Tibial nerve (tissue), 4 donors: ENCODE measurements around the gene CACNA1G. TPM values are rescaled to one million over a fixed set of nuclear protein-coding genes. Genes with fewer than 3 reads are reported as not detected.

Experiments used
- DNase-seq, 2 donors: peaks; one replicate each; pipeline ENCODE4 v3.0.0-alpha.2; 2019; ENCODE audit warnings: low spot score in 2 of 2
- H3K27ac ChIP-seq, 4 donors: fragments of 200-600 bp; sonication (generic) in 3 of 4; one replicate each; pipeline ENCODE4 v1.5.1; 2017 to 2019; ENCODE audit warnings: mild to moderate bottlenecking in 1 of 4
- H3K27me3 ChIP-seq, 2 donors: fragments of 200-600 bp; sonication (generic) in 1 of 2; one replicate each; pipeline versions ENCODE4 v1.5.1 to v1.6.0; 2017 to 2019
- H3K36me3 ChIP-seq, 3 donors: fragments of 200-600 bp; sonication (generic); one replicate each; pipeline ENCODE4 v1.5.1; 2018 to 2019
- H3K4me1 ChIP-seq, 4 donors: fragments of 200-600 bp; sonication (generic) in 3 of 4; one replicate each; pipeline ENCODE4 v1.5.1; 2017 to 2019
- H3K4me3 ChIP-seq, 4 donors: fragments of 200-600 bp; sonication (generic) in 3 of 4; one replicate each; pipeline ENCODE4 v1.5.1; 2017 to 2019; ENCODE audit warnings: mild to moderate bottlenecking in 1 of 4, moderate library complexity in 1 of 4
- H3K9me3 ChIP-seq, 4 donors: fragments of 200-600 bp; sonication (generic) in 3 of 4; one replicate each; pipeline ENCODE4 v1.5.1; 2017 to 2019
- CTCF ChIP-seq, 5 experiments: fragments of 200-600 bp in 3 of 5; fragments of 450-650 bp in 2 of 5; sonication (generic) in 3 of 5; IDR thresholded peaks; one replicate each; pipeline ENCODE4 v1.5.1; 2016 to 2019; ENCODE audit warnings: antibody characterized with exemption in 5 of 5, mild to moderate bottlenecking in 3 of 5, moderate library complexity in 2 of 5
- EP300 ChIP-seq, 2 donors: sonication (generic); formaldehyde crosslinking; IDR thresholded peaks; one replicate each; pipeline ENCODE4 v1.6.1; 2017; ENCODE audit warnings: antibody characterized with exemption in 2 of 2, mild to moderate bottlenecking in 1 of 2
- POLR2A ChIP-seq, 2 donors: fragments of 450-650 bp; IDR thresholded peaks; one replicate each; pipeline ENCODE4 v1.6.1; 2017; ENCODE audit warnings: antibody characterized with exemption in 2 of 2, mild to moderate bottlenecking in 2 of 2, moderate library complexity in 2 of 2
- WGBS, 2 donors: methylation state at CpG; one replicate each; pipeline ENCODE4 v1.1.5; 2018; 5-methylcytosine and 5-hydroxymethylcytosine counted together
- total RNA-seq, 4 donors: library from RNA; depleted of rRNA; stranded (reverse); fragments of >200 nt; gene quantifications; one replicate each; pipeline ENCODE4 v1.1.0, GENCODE V29; 2016

Gene CACNA1G
- total RNA-seq, 4 donors from 2014 or later: 0.21 to 2.2 TPM; not detected in 2

GRCh38 chr17:50533720-50534148, 26.8 kb upstream of the CACNA1G start:
- peak overlapping the region in 1 of 4 donors; percentile 19 for H3K27ac ChIP-seq
- H3K4me3 ChIP-seq: peak overlapping the region in 1 of 4 donors; percentile 16
- 1% methylated on average over 17 of the region's 17 CpGs for WGBS, 2 donors
- H3K36me3 ChIP-seq: no peaks in the 10 kb centered on the region
- DNase-seq: peak; percentile 48 to 60
- H3K4me1 ChIP-seq: peaks cover 0 to 35% (median 18%) of the 10 kb centered on the region in 4 donors
- H3K27me3 ChIP-seq: peaks cover 0 to 50% of the 10 kb centered on the region in 2 donors
- H3K9me3 ChIP-seq: no peaks in the 10 kb centered on the region
- TF ChIP-seq CTCF (IDR thresholded peaks at IDR 0.05) (no peak), EP300 (IDR thresholded peaks at IDR 0.05) (no peak), POLR2A (IDR thresholded peaks at IDR 0.05) (no peak)

- Histone ChIP-seq H3K4me3 (peak overlapping the region in 1 of 4 donors; percentile 16), H3K27me3 (peaks cover 0 to 44% of the 10 kb centered on the region in 2 donors), H3K27ac (peak overlapping the region in 1 of 4 donors; percentile 19), H3K36me3 (no peaks in the 10 kb centered on the region), H3K9me3 (no peaks in the 10 kb centered on the region), H3K4me1 (peaks cover 0 to 42% (median 19%) of the 10 kb centered on the region in 4 donors)
- TF ChIP-seq EP300 (IDR thresholded peaks at IDR 0.05): no peak
- TF ChIP-seq POLR2A (IDR thresholded peaks at IDR 0.05): no peak
- no peak for TF ChIP-seq CTCF (IDR thresholded peaks at IDR 0.05)
- 57 to 59% methylated on average over 24 of the region's 24 CpGs for WGBS, 2 donors
- no peak for DNase-seq
Measured at GRCh38 chr17:50534222-50534978, 26.1 kb upstream of the CACNA1G start.

- Histone ChIP-seq H3K4me3 (no peak overlapping the region), H3K27ac (no peak overlapping the region)
Measured at GRCh38 chr17:50534979-50535326, 25.6 kb upstream of the CACNA1G start.

GRCh38 chr17:50535407-50535806, 25.1 kb upstream of the CACNA1G start:
- Histone ChIP-seq H3K9me3 (no peaks in the 10 kb centered on the region), H3K27ac (no peak overlapping the region), H3K27me3 (peaks cover 0 to 35% of the 10 kb centered on the region in 2 donors), H3K4me1 (peaks cover 0 to 49% (median 19%) of the 10 kb centered on the region in 4 donors), H3K4me3 (no peak overlapping the region), H3K36me3 (no peaks in the 10 kb centered on the region)
- TF ChIP-seq EP300 (IDR thresholded peaks at IDR 0.05): no peak
- TF ChIP-seq CTCF (IDR thresholded peaks at IDR 0.05): no peak
- TF ChIP-seq POLR2A (IDR thresholded peaks at IDR 0.05): no peak
- 68 to 76% methylated on average over 7 of the region's 7 CpGs for WGBS, 2 donors
- DNase-seq: no peak

More at GRCh38 chr17:50534979-50535326, 25.6 kb upstream of the CACNA1G start:
- WGBS, 2 donors: 96 to 100% methylated on average over 2 of the region's 2 CpGs
- TF ChIP-seq EP300 (IDR thresholded peaks at IDR 0.05) (no peak), CTCF (IDR thresholded peaks at IDR 0.05) (no peak), POLR2A (IDR thresholded peaks at IDR 0.05) (no peak)
- Histone ChIP-seq H3K36me3 (no peaks in the 10 kb centered on the region), H3K4me1 (peaks cover 0 to 48% (median 19%) of the 10 kb centered on the region in 4 donors), H3K9me3 (no peaks in the 10 kb centered on the region), H3K27me3 (peaks cover 0 to 38% of the 10 kb centered on the region in 2 donors)
- no peak for DNase-seq
